ENCODE results near the gene HEG1. TPM values are rescaled to one million over a fixed set of nuclear protein-coding genes. Genes with fewer than 3 reads are reported as not detected.

HEG1 gene
- total RNA-seq, 1 experiment from 2014 or later = 1.2 TPM

GRCh38 chr3:125072749-125073389 lies 17.1 kb upstream of the HEG1 start:
- Histone ChIP-seq H3K27me3 (ENCODE audit: low read length) (no peaks in the 10 kb centered on the region), H3K79me2 (ENCODE audit: low read length) (no peaks in the 10 kb centered on the region), H3F3A (ENCODE audit: low read length, unreplicated experiment) (no peaks in the 10 kb centered on the region), H3K9me2 (replicated peaks; ENCODE audit: low read length) (no peaks in the 10 kb centered on the region), H4K20me1 (ENCODE audit: low read length) (no peaks in the 10 kb centered on the region), H3K4me3 (ENCODE audit: low read length) (no peak overlapping the region), H3K36me3 (ENCODE audit: low read depth, low read length) (no peaks in the 10 kb centered on the region), H3K9ac (ENCODE audit: low read length) (no peak overlapping the region), H3K9me3 (ENCODE audit: low read length) (no peaks in the 10 kb centered on the region), H3K4me2 (ENCODE audit: low read length) (no peak overlapping the region), H3K4me1 (ENCODE audit: insufficient read depth, low read length) (no peaks in the 10 kb centered on the region), H3K27ac (ENCODE audit: low read length) (no peak overlapping the region), H2AFZ (ENCODE audit: low read length) (no peak overlapping the region)
- no peak for TF ChIP-seq EZH2phosphoT487 (IDR thresholded peaks at IDR 0.05; ENCODE audit: borderline replicate concordance, low read length)
- no peak for TF ChIP-seq EZH2 (IDR thresholded peaks at IDR 0.05; ENCODE audit: low read length, unreplicated experiment)
- TF ChIP-seq CTCF (conservative IDR thresholded peaks at IDR 0.05; ENCODE audit: low read depth, low read length) = no peak
- POLR2A ChIA-PET (ENCODE audit: unreplicated experiment) = no interaction called here
- DNase-seq = no peak
- BruUV-seq (replicated peaks) = no TSS peak
- intact Hi-C loops (cut with micrococcal nuclease) = no loop called here
- CTCF ChIA-PET = no interaction called here
- no peak for ATAC-seq

GRCh38 chr3:125072301-125072700 lies 16.5 kb upstream of the HEG1 start:
- ATAC-seq (no peak), DNase-seq (no peak)
- H3K36me3 ChIP-seq (ENCODE audit: low read depth, low read length) = no peaks in the 10 kb centered on the region
- H3K9me3 ChIP-seq (ENCODE audit: low read length) = no peaks in the 10 kb centered on the region
- no peak overlapping the region for H3K4me3 ChIP-seq (ENCODE audit: low read length)
- BruUV-seq (replicated peaks) = no TSS peak
- H3K4me1 ChIP-seq (ENCODE audit: insufficient read depth, low read length) = 0 out of 2 replicates have a peak, but pooled peaks cover 2% of the 10 kb centered on the region
- intact Hi-C loops (cut with micrococcal nuclease) = no loop called here
- no peaks in the 10 kb centered on the region for H3K9me2 ChIP-seq (replicated peaks; ENCODE audit: low read length)
- POLR2A ChIA-PET (ENCODE audit: unreplicated experiment) = no interaction called here
- H3K27me3 ChIP-seq (ENCODE audit: low read length) = no peaks in the 10 kb centered on the region
- no peak overlapping the region for H2AFZ ChIP-seq (ENCODE audit: low read length)
- H3K27ac ChIP-seq (ENCODE audit: low read length) = no peak overlapping the region
- no peak for TF ChIP-seq CTCF (conservative IDR thresholded peaks at IDR 0.05; ENCODE audit: low read depth, low read length)
- TF ChIP-seq EZH2 (IDR thresholded peaks at IDR 0.05; ENCODE audit: low read length, unreplicated experiment) = no peak
- no peak for TF ChIP-seq EZH2phosphoT487 (IDR thresholded peaks at IDR 0.05; ENCODE audit: borderline replicate concordance, low read length)
- CTCF ChIA-PET = no interaction called here
- no peaks in the 10 kb centered on the region for H4K20me1 ChIP-seq (ENCODE audit: low read length)
- H3K4me2 ChIP-seq (ENCODE audit: low read length) = no peak overlapping the region
- no peak overlapping the region for H3K9ac ChIP-seq (ENCODE audit: low read length)
- no peaks in the 10 kb centered on the region for H3F3A ChIP-seq (ENCODE audit: low read length, unreplicated experiment)
- no peaks in the 10 kb centered on the region for H3K79me2 ChIP-seq (ENCODE audit: low read length)

GRCh38 chr3:125069968-125070745 lies 14.4 kb upstream of the HEG1 start:
- Histone ChIP-seq H3F3A (ENCODE audit: low read length, unreplicated experiment) (no peaks in the 10 kb centered on the region), H3K36me3 (ENCODE audit: low read depth, low read length) (no peaks in the 10 kb centered on the region), H3K27ac (ENCODE audit: low read length) (no peak overlapping the region), H3K9ac (ENCODE audit: low read length) (no peak overlapping the region), H3K9me2 (replicated peaks; ENCODE audit: low read length) (no peaks in the 10 kb centered on the region), H3K27me3 (ENCODE audit: low read length) (no peaks in the 10 kb centered on the region), H2AFZ (ENCODE audit: low read length) (no peak overlapping the region), H3K4me2 (ENCODE audit: low read length) (no peak overlapping the region), H3K4me3 (ENCODE audit: low read length) (no peak overlapping the region), H3K4me1 (ENCODE audit: insufficient read depth, low read length) (peaks cover 9% of the 10 kb centered on the region), H3K9me3 (ENCODE audit: low read length) (no peaks in the 10 kb centered on the region), H4K20me1 (ENCODE audit: low read length) (no peaks in the 10 kb centered on the region), H3K79me2 (ENCODE audit: low read length) (no peaks in the 10 kb centered on the region)
- ATAC-seq (no peak), DNase-seq (no peak)
- ChIA-PET POLR2A (ENCODE audit: unreplicated experiment) (no interaction called here), CTCF (no interaction called here)
- BruUV-seq (replicated peaks) = no TSS peak
- intact Hi-C loops (cut with micrococcal nuclease) = no loop called here
- TF ChIP-seq EZH2phosphoT487 (IDR thresholded peaks at IDR 0.05; ENCODE audit: borderline replicate concordance, low read length) (no peak), CTCF (conservative IDR thresholded peaks at IDR 0.05; ENCODE audit: low read depth, low read length) (no peak), EZH2 (IDR thresholded peaks at IDR 0.05; ENCODE audit: low read length, unreplicated experiment) (no peak)
